AG09309 (cell line): ENCODE results near the gene PTPRU.
A peak's percentile ranks its signal among the peaks of the same experiment; 100 is the strongest.

ENCODE experiments used
- DNase-seq: peaks from one replicate; pipeline ENCODE4 v3.0.0-alpha.2; 2010; ENCODE audit warnings: low read depth
- H3K4me3 ChIP-seq: 2 replicates; pipeline ENCODE4 v1.5.1; 2011; ENCODE audit warnings: mild to moderate bottlenecking, low read depth, low read length, moderate library complexity; ENCODE audit not compliant: control insufficient read depth
- CTCF ChIP-seq: IDR thresholded peaks from 2 replicates; pipeline ENCODE4 v1.5.1; 2011; ENCODE audit warnings: mild to moderate bottlenecking, low read depth, low read length, inconsistent platforms; ENCODE audit not compliant: insufficient read depth, control insufficient read depth; ENCODE audit errors: missing control alignments

The PTPRU gene

DNA sequence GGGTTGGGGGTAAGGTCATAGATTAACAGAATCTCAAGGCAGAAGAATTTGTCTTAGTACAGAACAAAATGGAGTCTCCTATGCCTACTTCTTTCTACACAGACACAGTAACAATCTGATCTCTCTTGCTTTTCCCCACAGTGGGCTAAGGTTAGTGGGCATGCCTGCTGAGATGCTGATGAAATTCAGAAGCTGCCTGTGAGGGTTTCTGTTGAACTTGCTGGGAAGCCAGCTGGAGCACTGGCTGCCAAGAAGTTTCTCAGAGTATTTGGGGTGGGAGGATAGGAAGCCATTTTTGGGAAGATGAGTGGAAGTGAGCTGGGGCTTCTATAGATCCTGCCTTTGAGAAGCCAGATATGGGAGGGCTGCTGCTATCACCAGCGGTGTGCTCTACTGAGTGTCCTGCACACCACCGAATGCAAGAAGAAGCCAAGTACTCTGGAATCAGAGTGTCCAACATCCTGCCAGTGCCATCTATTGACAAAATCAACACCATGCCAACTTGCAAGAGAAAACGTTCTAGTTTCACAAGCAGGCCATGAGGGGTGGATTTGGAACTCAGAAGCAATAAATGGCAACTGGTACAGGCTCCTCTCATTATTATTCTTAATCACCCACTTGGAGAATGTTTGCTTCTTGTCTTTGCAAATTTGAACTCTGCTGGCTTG lies 102.7 kb downstream of the PTPRU start:
- TF ChIP-seq CTCF = no peak
- DNase-seq = no peak
- no peak overlapping the region for H3K4me3 ChIP-seq

GRCh38 chr1:29341936-29342335 lies 105.6 kb downstream of the PTPRU start:
- no peak for DNase-seq
- H3K4me3 ChIP-seq = no peak overlapping the region
- TF ChIP-seq CTCF = peak; percentile 21

- no peak for TF ChIP-seq CTCF
- H3K4me3 ChIP-seq = no peak overlapping the region
- DNase-seq = no peak
Observed at GRCh38 chr1:29342351-29342750, 106.0 kb downstream of the PTPRU start.

DNA sequence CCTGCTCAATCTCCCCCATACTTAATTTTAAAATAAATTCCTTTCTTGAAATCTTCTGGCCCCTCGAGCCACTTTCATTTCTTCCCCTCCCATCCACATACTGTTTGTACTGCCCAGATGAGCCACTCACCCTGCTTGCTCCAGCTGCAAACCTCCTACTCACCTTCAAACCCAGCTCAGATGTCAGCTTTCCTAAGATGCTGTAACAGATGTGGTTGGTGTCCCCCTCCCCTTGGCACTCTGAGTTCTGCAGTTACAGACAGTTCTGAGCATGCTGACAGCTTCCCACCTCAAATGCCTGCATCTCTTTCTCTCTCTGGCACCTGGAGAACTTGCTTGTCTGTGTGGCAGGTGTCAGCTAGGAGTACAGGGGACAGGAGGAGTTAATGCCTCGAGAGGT lies 106.7 kb downstream of the PTPRU start:
- no peak for TF ChIP-seq CTCF
- no peak overlapping the region for H3K4me3 ChIP-seq
- DNase-seq = no peak

DNA sequence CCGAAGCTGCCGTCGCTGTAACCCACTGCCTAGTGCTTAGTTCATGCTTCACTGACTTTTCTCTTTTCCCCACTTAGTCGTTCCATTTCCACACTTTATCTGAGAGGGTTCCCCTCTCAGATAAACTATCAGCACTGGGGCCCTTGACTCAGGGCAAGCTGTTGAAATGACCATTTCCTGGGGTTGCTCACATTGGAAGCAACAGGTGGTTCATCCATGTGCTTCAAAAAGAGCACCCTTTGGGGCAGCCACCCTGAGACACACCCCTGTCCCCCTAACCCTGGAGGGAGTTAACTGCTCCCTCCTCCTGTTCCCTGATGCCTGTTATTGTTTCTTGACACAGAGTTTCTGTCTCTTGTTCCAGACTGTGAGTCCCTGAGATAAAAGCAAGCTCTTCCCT lies 107.2 kb downstream of the PTPRU start:
- H3K4me3 ChIP-seq = no peak overlapping the region
- TF ChIP-seq CTCF = no peak
- DNase-seq = no peak

DNA sequence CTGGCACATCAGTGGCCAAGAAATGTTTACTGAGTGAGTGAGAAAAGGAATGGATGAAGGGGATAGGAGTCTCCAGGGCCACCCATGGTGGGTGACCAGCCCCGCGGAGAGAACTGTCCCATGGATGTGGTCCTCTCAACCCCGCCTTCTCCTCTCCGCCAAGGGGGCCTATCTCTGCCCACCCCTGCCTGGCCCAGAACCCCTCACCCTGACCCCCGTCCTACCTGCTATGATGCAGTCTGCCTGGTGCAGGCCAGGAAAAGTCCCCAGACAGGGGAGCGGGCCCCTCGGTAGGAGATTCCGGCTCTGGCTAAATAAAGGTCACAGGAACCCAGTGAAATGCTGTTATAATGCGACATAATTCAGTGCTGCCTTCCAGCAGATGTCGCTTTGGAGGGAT lies 107.6 kb downstream of the PTPRU start:
- H3K4me3 ChIP-seq = no peak overlapping the region
- no peak for DNase-seq
- TF ChIP-seq CTCF = no peak

GRCh38 chr1:29344336-29344735 lies 108.0 kb downstream of the PTPRU start:
- no peak for TF ChIP-seq CTCF
- DNase-seq = no peak
- H3K4me3 ChIP-seq = no peak overlapping the region
